Activated T-cell treated with anti-CD3 and anti-CD28 coated beads for 1 hour (primary cell): ENCODE measurements around the gene GLT8D1.
"Not testable (repeated sequence)": the region's sequence is repeated elsewhere in the genome, so short reads cannot be mapped to it uniquely, and the experiment has no call there.

Experiments used
- DNase-seq: peaks from one replicate; pipeline ENCODE4 v3.0.0-alpha.2; 2020; ENCODE audit warnings: low read depth

GLT8D1 gene, protein sequence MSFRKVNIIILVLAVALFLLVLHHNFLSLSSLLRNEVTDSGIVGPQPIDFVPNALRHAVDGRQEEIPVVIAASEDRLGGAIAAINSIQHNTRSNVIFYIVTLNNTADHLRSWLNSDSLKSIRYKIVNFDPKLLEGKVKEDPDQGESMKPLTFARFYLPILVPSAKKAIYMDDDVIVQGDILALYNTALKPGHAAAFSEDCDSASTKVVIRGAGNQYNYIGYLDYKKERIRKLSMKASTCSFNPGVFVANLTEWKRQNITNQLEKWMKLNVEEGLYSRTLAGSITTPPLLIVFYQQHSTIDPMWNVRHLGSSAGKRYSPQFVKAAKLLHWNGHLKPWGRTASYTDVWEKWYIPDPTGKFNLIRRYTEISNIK

DNA sequence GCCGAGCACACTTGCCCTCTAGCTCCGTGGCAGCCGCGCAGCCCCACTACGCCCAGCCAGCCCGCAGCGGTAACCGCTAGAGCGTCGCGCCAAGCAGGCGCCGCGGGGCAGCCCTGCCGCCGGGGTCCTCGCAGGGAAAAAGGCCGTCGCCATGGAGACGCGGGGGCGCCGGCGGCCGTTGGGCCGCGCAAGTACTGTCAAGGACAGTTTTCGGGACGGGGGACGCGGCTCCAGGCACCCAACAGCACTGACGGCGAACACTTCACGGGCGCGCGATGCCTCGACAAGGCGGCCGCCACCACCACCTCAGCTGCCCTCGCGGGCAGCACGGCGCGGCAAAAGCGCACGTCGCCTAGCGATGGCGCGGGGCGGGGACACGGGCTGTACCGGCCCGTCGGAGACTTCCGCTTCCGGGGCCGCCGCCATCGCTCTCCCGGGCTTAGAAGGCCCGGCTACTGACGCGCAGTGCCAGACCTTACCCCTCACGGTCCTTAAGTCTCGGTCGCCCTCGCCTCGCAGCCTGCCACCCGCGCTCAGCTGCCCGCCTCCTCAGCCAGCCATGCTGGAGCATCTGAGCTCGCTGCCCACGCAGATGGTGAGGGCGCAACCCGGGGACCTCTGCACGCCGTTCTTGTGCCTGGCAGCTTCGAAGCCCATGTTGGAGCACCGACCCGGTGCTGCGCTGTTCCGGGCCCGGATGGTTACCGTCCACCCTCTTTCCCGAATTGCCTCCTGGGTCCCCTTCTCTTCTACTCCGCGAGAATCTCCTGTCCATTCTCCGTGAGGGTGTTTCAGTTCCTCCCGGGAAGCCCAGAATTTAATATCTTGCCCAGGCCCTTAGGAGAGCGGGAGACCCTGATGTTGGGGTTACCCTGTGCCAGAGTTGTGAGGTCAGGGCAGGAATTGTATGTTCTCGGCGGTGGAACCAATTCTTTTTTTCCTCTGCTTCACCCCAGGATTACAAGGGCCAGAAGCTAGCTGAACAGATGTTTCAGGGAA, at the start of gene GLT8D1, which contains the start of gene SPCS1:
GLT8D1 (minus strand) TSS at position 104 of the 999 bp plus-strand sequence. CDS start 5,331 bp downstream, outside the sequence.
SPCS1 (plus strand) TSS at position 419 of the 999 bp plus-strand sequence; CDS start at position 560, 141 bp downstream.
- peak; percentile 80 for DNase-seq

DNA sequence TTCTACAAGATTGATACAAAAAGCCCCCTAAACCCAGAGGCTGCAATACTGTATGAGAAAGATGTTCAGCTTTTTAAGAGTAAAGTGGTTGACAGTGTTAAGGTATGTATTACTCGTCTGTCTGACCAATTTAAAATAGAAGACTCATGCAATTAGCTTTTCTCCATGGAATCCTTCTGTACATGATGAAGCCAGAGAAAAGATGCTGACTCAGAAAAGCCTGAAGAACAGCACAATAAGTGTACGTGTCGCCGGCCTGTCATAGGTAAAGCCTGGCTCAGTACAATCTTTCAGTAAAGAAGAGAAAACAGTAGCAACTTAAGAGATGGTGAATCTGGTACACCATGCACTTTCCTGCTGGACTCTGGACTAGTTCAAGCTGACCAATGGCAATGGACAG, 48.8 kb upstream of the GLT8D1 start:
- DNase-seq: no peak

DNA sequence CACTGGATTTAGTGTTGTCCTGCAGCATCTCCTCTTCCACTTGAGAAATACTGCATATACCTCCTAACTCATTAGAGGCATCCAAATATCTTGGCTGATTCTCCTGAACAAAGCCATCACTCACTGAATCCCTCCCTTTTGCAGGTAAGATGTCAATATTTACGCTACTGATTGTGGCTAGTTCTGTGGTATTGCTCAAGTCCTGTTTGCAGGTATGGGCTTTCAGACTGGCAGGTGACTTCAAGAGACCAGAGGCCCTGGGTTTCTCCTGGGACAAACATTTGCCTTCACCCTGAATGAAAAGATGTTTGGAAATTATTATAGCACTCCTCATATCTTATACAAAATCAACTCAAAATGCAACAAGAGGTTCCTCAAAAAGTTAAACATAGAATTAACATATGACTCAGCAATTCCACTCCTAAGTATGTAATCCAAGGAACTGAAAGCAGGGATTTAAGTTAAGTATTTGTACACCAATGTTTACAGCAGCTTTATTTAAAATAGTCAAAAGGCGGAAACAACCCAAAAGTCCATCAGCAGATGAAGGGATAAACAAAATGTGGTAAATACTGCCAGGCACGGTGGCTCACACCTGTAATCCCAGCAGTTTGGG, 46.6 kb upstream of the GLT8D1 start:
- no peak for DNase-seq

DNA sequence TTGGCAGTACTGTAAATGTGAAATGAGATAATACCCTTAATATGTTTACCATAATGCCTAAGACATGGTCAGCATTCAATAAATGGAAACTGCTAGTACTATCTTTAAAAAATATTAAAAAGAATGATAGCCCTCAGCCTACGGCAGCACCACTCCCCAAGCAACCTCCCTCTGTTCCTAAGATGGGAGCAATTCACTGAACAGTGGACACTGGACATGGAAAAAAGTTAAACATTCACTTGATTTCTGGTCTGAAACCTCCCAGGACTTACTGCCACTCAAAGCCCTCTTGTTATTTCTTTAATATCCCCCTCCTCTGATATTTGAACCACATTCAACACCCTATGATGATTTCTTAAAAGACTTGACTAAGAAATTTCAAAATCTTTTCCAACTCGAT, 38.1 kb upstream of the GLT8D1 start:
- no peak for DNase-seq

DNA sequence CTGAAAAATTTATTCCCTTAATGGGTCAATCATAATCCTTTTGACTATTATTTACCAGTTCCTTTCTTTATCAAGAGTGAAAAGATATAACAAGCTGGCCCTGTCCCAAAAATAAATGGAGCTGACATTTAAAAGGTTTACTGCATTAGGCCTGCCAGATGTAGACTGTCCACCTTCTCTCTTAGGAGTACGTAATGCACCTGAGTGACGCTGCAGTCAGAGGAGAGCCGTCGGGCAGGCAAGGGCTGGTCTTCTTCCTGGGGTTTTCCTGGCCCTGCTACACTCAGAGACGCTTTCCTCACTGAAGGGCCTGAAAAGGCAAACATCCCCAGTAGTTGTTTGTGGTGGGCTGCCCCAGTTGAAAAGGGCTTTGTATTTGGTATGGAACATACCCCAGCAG, 37.6 kb upstream of the GLT8D1 start:
- DNase-seq: no peak

DNA sequence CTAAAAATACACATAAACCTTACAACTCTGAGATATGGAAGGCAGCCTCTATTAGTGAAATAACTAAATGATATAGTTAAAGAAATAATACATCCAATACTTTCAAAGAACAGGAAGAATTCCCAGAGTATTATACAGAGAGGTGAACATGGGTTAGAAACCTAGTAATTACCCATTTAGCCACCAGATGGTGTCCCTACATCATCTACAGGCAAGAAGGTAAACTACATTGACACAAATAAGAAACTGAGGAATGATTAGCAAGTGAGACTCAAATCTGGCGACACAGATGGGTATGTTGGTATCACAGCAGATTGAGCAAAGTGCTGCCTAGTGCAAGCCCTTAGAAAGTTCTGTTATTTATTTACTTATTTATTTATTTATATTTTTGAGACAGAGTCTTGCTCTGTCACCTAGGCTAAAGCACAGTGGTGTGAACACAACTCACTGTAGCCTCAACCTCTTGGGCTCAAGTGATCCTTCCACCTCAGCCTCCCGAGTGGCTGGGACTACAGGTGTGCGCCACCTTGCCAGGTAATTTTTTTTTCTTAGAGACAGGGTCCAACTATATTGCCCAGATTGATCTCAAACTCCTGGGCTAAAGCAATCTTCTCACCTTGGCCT, 36.9 kb upstream of the GLT8D1 start:
- DNase-seq: no peak

DNA sequence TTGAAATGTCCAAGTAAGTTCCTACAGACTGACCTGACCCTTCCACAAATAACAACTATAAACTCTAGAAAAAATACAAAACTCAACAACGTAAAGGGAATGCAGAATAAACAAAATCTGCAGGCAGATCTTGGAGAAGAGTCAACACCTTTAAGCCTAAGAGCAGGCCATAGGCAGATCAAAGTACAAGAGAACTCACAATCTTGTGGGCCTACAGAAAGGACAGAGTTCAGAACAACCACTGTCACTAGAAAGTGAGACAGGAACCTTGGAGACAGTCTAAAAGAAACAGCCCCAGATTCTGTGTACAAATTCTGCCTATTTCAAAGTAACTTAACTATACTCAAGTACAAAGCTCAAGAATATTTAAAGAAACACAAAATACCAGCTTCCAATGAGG, 34.1 kb upstream of the GLT8D1 start:
- DNase-seq: no peak

DNA sequence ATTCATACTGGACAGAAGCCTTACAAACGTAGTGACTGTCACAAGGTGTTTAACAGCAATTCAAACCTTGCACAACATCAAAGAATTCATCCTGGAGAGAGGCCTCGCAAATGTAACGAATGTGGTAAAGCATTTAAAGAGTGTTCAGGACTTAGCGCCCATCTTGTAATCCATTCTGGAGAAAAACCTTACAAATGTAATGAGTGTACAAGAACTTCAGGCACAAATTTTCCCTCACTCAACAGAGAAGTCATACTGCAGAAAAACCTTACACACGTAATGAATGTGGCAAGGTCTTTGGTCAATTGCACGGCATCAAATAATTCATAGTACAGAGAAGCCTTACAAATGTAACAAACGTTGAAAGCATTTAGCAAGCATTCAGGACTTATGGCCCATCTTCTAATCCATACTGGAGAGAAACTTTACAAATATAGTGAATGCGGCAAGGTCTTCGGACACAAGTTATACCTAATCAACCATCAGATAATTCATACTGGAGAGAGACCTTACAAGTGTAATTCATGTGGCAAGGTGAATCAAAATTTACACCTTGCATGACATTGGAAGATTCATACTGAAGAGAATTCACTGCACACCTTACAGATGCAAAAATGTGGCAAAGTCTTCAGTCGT, 27.8 kb upstream of the GLT8D1 start:
- no peak for DNase-seq

DNA sequence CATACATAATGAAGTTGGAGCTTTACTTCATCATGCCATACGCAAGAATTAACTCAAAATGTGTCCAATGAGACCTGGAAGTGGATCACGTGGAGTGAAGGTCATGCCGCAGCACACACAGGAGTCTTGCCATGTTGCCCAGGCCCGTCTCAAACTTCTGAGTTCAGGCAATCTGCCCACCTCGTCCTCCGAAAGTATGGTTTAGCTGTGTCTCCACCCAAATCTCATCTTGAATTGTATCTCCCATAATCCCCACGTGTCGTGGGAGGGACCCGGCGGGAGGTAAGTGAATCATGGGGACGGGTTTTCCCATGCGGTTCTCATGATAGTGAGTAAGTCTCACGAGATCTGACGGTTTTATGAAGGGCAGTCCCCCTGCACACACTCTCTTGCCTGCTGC, 26.0 kb upstream of the GLT8D1 start:
- DNase-seq: no peak

DNA sequence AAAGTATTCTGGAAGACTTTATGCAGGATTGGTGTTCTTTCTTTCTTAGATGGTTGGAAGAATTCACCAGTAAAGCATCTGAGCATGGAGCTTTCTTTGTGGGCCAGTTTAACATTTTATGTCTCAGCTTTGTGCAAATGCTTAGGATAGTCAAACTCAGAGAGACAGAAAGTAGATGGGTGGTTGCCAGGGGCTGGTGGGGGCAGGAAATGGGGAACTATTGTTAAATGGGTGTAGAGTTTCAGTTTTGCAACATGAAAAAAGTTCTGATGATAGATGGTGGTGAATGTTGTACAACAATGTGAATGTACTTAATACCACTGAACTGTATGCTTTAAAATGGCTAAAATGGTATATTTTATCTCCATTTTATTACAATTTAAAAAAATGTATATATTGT, 25.1 kb upstream of the GLT8D1 start:
- DNase-seq: no peak

DNA sequence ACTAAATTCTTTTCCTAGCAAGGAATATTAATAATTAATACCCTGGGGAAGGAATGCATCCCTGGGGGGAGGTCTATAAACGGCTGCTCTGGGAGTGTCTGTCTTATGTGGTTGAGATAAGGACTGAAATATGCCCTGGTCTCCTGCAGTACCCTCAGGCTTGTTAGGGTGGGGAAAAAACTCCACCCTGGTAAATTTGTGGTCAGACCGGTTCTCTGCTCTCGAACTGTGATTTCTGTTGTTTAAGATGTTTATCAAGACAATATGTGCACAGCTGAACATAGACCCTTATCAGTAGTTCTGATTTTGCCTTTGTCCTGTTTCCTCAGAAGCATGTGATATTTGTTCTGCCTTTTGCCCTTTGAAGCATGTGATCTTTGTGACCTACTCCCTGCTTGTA, 23.2 kb upstream of the GLT8D1 start:
- not testable (repeated sequence) for DNase-seq

DNA sequence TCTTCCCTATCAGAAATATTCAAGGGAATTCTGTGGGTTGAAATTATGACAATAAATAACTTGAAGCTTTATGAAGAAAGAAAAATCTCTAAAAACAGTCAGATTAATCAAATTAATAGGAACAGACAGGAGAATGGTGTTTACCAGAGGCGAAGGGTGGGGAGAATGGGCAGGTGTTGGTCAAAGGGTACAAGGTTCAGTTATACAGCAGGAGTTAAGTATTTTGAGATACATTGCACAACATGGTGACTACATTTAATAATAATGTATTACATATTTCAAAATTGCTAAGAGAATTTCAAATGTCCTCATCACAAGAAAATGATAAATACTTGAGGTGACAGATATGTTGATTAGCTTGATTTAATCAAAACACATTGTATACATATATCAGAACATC, 18.9 kb upstream of the GLT8D1 start:
- DNase-seq: no peak

DNA sequence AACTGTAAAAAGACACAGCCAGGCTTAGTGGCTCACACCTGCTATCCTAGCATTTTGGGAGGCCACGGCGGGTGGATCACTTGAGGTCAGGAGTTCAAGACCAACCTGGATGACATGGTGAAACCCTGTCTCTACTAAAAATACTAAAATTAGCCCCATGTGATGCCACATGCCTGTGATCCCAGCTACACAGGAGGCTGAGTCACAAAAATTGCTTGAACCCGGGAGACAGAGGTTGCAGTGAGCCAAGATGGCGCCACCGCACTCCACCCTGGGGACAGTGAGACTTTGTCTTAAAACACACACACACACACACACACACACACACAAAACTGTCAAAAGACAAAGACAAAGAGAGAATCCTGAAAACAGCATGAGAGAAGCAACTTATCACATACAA, 18.3 kb upstream of the GLT8D1 start:
- no peak for DNase-seq

DNA sequence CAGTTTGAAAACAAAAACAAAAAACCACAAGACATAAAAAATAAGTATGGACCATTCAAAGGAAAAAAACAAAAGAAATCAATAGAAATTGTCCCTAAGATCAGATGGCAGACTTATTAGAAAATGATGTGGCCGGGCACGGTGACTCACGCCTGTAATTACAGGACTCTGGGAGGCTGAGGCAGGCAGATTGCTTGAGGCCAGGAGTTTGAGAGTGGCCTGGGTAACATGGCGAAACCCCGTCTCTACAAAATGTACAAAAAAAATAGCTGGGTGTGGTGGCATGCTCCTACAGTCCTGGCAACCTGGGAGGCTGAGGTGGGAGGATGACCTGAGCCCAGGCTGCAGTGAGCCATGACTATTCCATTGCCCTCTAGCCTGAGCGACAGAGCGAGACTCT, 16.9 kb upstream of the GLT8D1 start:
- DNase-seq: no peak

DNA sequence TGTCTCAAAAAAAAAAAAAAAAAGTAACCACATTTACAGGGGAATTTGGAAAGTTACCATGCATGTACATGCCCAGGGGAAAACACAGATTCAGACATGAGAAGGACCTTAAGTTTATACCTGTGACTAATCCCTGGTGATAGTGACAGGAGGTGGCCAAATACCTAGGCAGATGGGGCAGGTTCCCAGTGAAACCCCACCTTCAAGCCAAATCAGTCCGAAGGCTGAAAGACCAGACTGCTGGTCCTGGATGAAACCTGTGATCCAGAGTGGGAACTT, 16.1 kb upstream of the GLT8D1 start:
- DNase-seq: no peak

DNA sequence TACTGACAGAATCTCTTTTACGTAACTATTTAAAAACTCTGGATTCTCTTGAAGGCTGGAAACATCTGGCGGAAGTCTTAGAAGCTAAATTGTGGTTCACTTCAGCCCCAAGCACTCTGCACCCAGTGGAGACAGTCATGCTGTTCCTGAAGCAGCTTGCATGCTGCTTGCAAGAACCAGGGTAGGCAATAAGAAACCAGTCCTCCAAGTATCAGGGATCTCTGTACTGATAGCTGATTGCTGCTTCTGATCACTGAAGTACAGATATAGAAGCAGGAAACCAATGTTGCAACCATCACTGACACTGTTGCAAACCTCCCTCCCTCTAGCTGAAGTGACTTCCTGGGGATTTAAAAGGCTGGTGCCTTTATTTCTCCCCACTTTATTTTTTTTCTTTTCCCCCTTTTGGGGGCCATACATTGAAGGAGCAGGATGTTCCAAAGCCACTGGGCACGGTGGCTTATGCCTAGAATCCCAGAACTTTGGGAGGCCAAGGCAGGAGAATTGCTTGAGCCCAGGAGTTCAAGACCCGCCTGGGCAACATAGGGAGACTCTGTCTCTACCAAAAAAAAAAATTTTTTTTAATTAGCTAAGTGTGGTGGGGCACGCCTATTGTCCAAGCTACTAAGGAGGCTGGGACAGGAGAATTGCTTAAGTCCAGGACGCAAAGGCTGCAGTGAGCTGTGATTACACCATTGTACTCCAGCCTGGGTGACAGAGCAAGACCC, 15.6 kb upstream of the GLT8D1 start:
- no peak for DNase-seq

DNA sequence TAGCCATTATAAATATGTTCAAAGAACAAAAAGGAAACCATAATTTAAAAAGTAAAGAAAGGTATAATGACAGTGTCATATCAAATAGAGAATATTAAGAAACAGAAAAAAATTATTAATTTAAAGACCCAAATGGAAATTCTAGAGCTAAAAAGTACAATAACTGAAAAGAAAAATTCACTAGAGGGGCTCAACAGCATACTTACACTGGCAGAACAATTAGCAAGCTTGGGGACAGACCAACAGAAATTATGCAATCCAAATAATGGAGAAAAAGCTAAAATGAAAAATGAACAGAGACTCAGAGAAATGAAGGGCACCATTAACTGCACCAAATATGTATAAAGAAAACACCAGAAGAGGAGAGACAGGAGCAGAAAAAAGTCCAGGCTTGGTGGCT, 14.0 kb upstream of the GLT8D1 start:
- DNase-seq: no peak

DNA sequence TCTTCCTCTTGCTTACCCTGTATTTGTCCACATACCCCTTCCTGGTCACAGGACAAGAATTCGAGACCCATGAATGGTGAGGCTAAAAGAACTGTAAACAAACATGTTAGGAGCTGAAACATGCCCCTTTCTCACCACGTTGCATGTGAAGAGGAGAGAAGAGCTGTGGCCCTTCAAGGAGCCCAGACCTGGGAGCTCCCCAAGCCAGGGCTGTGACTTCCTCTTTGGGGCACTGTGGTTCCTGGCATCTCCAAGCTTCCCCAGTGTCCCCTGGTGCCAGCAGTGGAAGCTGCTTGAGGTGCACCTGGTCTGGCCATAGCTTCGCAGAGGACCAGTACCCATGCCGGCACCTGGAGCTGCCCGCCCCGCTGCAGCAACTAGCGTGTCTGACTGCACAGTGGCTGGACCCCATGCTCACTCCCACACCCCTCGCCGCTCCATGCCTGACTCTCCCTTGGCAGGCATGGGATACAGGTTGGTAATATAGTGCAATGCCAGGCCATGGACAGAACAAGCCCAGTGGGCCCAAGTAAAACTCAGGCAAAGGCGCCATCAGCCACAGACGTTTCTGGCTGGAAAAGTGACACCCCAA, 10.2 kb upstream of the GLT8D1 start:
- DNase-seq: no peak

DNA sequence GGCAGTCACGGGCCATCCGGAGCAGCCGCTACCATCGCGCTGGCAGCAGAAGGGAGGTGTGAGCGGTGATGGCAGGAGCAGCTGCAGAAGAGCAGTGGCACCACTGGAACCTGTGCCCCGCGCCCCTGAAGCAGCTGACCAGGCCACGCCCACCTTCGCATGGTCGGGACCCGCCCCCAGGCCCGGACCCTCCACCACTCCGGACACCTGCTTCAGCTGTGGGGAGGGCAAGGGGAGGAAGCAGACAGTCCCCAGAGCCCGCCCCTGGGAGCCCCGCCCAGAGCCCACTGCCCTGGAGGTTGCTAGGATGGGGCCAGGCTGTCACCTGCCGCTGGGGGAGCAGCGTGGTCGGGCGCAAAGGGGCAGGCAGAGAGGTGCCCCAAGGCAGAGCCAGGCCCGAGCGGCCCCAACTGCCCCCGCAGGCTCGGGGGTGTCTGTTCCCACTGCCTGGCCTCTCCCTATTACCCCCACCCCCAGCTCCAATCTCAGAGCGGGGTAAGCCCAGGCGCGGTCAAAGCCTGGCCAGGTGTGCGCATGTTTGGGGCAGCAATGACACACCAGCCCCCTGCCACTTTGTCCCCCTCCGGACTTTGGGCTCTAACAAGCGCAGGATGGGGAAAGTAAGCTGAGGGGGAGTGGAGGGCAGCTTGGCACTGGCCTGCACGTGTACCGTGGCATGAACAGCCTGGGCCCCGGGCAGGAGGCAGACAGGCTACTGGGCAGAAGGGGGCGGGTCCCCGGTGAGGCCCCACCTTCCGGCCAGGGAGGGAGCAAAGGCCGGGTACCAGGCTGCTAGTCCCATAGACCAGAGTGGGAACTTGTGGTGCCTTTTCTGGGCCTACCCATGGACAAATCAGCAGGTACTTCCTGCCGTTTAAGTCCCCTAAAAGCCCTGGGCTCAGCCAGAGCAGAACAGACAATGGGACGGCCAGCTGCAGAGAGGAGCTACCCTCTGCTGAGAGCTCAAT, 9.0 kb upstream of the GLT8D1 start:
- DNase-seq: no peak
